Spinal cord (tissue), 10 donors: ENCODE data around the gene SYCE3. TPM values are rescaled to one million over a fixed set of nuclear protein-coding genes. Genes with fewer than 3 reads are reported as not detected.

ENCODE experiments used
- DNase-seq, 6 donors: peaks; one replicate each; pipeline versions ENCODE4 v3.0.0 to v3.0.0-alpha.2; 2013 to 2015; ENCODE audit warnings: low spot score in 6 of 6, low read depth in 4 of 6
- H3K27ac ChIP-seq: one replicate; pipeline ENCODE4 v1.5.1; 2013; ENCODE audit warnings: low read depth, low read length, control low read depth
- H3K27me3 ChIP-seq: one replicate; pipeline ENCODE4 v1.6.1; 2013; ENCODE audit warnings: low read length; ENCODE audit not compliant: control insufficient read depth, insufficient read depth
- H3K36me3 ChIP-seq: one replicate; pipeline ENCODE4 v1.6.1; 2013; ENCODE audit warnings: low read length; ENCODE audit not compliant: control insufficient read depth, insufficient read depth
- H3K4me1 ChIP-seq: one replicate; pipeline ENCODE4 v1.6.1; 2013; ENCODE audit warnings: low read length; ENCODE audit not compliant: control insufficient read depth, insufficient read depth
- H3K4me3 ChIP-seq: one replicate; pipeline ENCODE4 v1.5.1; 2013; ENCODE audit warnings: low read depth, low read length, control low read depth
- H3K9me3 ChIP-seq: one replicate; pipeline ENCODE4 v1.6.1; 2013; ENCODE audit warnings: low read length; ENCODE audit not compliant: control insufficient read depth, insufficient read depth
- WGBS: methylation state at CpG from one replicate; pipeline ENCODE4 v1.1.5; 2013; ENCODE audit warnings: missing lambda C conversion rate; ENCODE audit not compliant: insufficient coverage; 5-methylcytosine and 5-hydroxymethylcytosine counted together
- polyA plus RNA-seq, 2 donors: library from polyadenylated mRNA; unstranded; fragments of 120-200 nt; gene quantifications; one replicate each; pipeline ENCODE4 v1.2.1, GENCODE V29; 2013; ENCODE audit not compliant: insufficient read length in 2 of 2
- total RNA-seq, 2 donors: library from RNA; depleted of rRNA in 1 of 2; stranded (reverse); fragments of 120-200 nt in 1 of 2; fragments of >200 nt in 1 of 2; gene quantifications; one replicate each; pipeline versions ENCODE4 v1.2.3 to v1.2.4, GENCODE V29; 2013 to 2014
- donor health status: healthy.

SYCE3 gene
- total and polyA plus RNA-seq, 4 donors: 0.66 TPM; not detected in 3

- Histone ChIP-seq H3K4me1 (no peaks in the 10 kb centered on the region), H3K27ac (no peak overlapping the region), H3K27me3 (peaks cover 17% of the 10 kb centered on the region), H3K36me3 (no peaks in the 10 kb centered on the region), H3K9me3 (no peaks in the 10 kb centered on the region), H3K4me3 (no peak overlapping the region)
- WGBS: 97% methylated on average over 5 of the region's 8 CpGs
- DNase-seq: no peak
Observed at GRCh38 chr22:50553310-50553709, 9.4 kb downstream of the SYCE3 start.

- H3K9me3 ChIP-seq: no peaks in the 10 kb centered on the region
- no peak for DNase-seq
- H3K27me3 ChIP-seq: peaks cover 32% of the 10 kb centered on the region
- H3K27ac ChIP-seq: no peak overlapping the region
- no peaks in the 10 kb centered on the region for H3K4me1 ChIP-seq
- H3K4me3 ChIP-seq: no peak overlapping the region
- WGBS: 96% methylated on average over 8 of the region's 11 CpGs
- H3K36me3 ChIP-seq: no peaks in the 10 kb centered on the region
Observed at GRCh38 chr22:50551160-50551752, 11.5 kb downstream of the SYCE3 start.

DNA sequence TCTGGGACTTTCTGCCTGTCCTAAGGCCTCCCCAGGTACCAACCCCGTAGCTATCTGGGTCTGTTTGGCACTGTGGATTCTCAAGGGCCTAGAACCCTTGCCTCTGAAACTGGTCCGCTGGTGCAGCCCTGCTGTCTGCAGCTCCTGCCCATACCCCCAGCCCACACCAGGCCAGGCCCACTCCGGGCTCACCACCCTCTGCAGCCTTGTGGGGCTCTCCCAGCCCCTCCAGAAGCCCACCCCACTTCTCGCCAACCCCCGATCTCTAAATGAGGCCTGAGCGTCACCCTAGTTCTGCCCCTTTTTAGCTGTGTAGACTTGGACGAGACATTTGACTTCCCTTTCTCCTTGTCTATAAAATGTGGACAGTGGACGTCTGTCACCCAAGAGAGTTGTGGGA lies 12.3 kb downstream of the SYCE3 start:
- WGBS: 84% methylated on average over 8 of the region's 8 CpGs
- H3K27me3 ChIP-seq: peaks cover 41% of the 10 kb centered on the region

GRCh38 chr22:50548921-50549790 lies 13.6 kb downstream of the SYCE3 start:
- peaks cover 53% of the 10 kb centered on the region for H3K27me3 ChIP-seq
- 61% methylated on average over 66 of the region's 68 CpGs for WGBS
- no peak overlapping the region for H3K27ac ChIP-seq
- H3K36me3 ChIP-seq: no peaks in the 10 kb centered on the region
- peaks cover 5% of the 10 kb centered on the region for H3K4me1 ChIP-seq
- H3K9me3 ChIP-seq: no peaks in the 10 kb centered on the region
- no peak for DNase-seq
- no peak overlapping the region for H3K4me3 ChIP-seq

More for the DNA sequence above, 12.3 kb downstream of the SYCE3 start:
- no peaks in the 10 kb centered on the region for H3K4me1 ChIP-seq
- no peak for DNase-seq
- H3K36me3 ChIP-seq: no peaks in the 10 kb centered on the region
- H3K9me3 ChIP-seq: no peaks in the 10 kb centered on the region
- no peak overlapping the region for H3K27ac ChIP-seq
- no peak overlapping the region for H3K4me3 ChIP-seq

GRCh38 chr22:50548040-50548920 lies 14.4 kb downstream of the SYCE3 start:
- 4% methylated on average over 52 of the region's 56 CpGs for WGBS
- H3K4me3 ChIP-seq: no peak overlapping the region
- H3K27me3 ChIP-seq: peaks cover 58% of the 10 kb centered on the region
- H3K36me3 ChIP-seq: no peaks in the 10 kb centered on the region
- peak in 1 of 6 donors; percentile 4 for DNase-seq
- peaks cover 11% of the 10 kb centered on the region for H3K4me1 ChIP-seq
- no peaks in the 10 kb centered on the region for H3K9me3 ChIP-seq
- no peak overlapping the region for H3K27ac ChIP-seq

- peaks cover 11% of the 10 kb centered on the region for H3K4me1 ChIP-seq
- H3K27ac ChIP-seq: no peak overlapping the region
- peaks cover 62% of the 10 kb centered on the region for H3K27me3 ChIP-seq
- no peaks in the 10 kb centered on the region for H3K9me3 ChIP-seq
- DNase-seq: no peak
- no peaks in the 10 kb centered on the region for H3K36me3 ChIP-seq
- no peak overlapping the region for H3K4me3 ChIP-seq
- 14% methylated on average over 35 of the region's 35 CpGs for WGBS
Observed at GRCh38 chr22:50547263-50547985, 15.3 kb downstream of the SYCE3 start.

- 49% methylated on average over 74 of the region's 78 CpGs for WGBS
- DNase-seq: no peak
- peaks cover 64% of the 10 kb centered on the region for H3K27me3 ChIP-seq
- no peaks in the 10 kb centered on the region for H3K9me3 ChIP-seq
- no peak overlapping the region for H3K27ac ChIP-seq
- no peaks in the 10 kb centered on the region for H3K36me3 ChIP-seq
- H3K4me3 ChIP-seq: no peak overlapping the region
- peaks cover 11% of the 10 kb centered on the region for H3K4me1 ChIP-seq
Observed at GRCh38 chr22:50546326-50547262, 16.1 kb downstream of the SYCE3 start.

DNA sequence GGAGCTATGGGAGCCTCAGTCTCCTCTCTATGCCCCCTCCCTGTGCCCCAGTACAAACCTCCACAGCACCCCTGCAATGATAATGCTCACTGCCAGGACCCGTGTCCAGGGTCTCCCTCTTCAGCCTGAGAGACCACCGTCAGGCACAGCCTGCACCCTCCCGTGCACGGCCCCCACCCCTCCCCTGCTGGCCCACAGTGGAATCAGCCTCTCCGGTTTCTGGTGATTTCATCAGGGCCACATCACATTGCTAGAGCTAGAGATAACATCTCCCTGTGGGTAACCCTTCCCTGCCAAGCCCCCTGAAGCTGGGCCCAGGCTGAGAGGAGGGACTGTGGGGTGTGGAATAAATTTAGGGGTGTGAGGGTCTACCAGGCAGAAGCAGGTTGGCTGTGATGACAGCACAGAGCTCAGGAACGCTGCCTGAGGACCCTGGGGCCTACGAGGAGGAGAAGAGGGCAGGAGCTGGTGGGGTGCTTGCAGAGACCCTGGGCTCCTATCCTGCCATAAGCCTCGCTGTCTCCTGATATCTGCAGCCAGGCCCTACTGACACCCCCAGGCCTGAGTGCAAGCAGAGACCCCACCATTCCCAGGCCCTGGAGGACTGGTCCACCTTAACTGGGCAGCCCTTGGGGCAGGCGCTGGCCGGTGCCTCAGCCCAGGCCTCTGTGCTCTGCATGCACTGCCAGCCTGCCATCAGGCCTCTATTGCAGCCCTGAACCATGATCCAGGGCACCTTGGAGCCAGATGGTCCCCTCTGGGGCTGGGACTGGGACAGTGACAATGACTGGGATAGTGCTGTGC lies 17.0 kb downstream of the SYCE3 start, which contains the start of gene KLHDC7B:
Gene KLHDC7B (plus strand): TSS at position 378 of the 804 bp plus-strand sequence. CDS start 345 bp downstream, at position 723.
- H3K9me3 ChIP-seq: no peaks in the 10 kb centered on the region
- no peak within 1 kb of the TSS for H3K4me3 ChIP-seq
- H3K27ac ChIP-seq: no peak within 1 kb of the TSS
- no peak for DNase-seq
- H3K4me1 ChIP-seq: peaks cover 11% of the 10 kb centered on the region
- H3K27me3 ChIP-seq: peaks cover 64% of the 10 kb centered on the region
- H3K36me3 ChIP-seq: no peaks in the 10 kb centered on the region
- 76% methylated on average over 9 of the region's 10 CpGs for WGBS
